GM12874 (cell line): ENCODE data around the gene FKBP1A.

Experiments used
- TF ChIP-seq, protein P1 (sequence below): IDR thresholded peaks from 2 replicates; pipeline ENCODE4 v1.5.1; 2011; ENCODE audit warnings: low read depth, mild to moderate bottlenecking, control low read depth, low read length, moderate library complexity; ENCODE audit not compliant: insufficient read depth

The FKBP1A gene

DNA sequence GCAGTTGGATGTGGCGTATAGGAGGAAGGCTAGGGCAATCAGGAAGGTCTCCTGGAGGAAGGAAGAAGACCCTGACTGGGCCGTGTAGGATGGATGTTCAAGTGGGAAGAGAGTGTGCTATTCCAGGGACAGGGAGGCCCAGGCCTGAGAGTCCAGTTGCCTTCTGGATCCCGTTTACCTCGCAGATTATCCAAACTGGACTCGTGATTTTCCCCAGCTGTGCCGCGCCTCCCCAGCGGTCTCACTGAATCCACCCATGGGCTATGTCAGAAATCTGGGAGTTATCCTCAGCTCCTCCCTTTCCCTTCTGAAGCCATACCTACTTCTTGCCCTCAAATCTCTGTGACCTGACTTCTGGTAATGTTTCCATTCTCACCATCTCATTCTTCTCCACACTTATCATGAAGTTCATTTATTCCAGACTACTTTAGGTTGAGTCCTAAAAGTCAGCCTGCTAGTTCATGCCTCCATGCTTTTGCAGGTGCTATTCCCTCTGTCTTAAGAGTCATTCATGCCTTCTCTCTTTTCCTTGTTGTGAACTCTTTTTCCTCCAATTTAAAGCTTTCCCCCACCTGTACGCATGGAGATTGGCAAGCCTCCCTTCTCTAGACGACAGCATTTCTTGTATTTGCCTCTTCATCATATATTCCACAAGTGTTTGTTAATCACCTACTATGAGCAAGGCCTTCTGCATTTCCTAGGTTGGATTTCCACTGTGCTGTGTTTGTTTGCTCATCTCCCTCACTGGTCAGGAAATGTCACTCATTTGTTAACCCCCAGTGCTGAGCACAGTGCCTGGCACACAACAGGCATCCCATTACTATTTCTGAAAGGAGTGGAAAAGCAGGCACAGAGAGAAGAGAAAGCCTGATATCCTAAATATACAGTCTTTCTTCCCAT is 66.6 kb downstream of the FKBP1A start:
- TF ChIP-seq, protein P1, sequence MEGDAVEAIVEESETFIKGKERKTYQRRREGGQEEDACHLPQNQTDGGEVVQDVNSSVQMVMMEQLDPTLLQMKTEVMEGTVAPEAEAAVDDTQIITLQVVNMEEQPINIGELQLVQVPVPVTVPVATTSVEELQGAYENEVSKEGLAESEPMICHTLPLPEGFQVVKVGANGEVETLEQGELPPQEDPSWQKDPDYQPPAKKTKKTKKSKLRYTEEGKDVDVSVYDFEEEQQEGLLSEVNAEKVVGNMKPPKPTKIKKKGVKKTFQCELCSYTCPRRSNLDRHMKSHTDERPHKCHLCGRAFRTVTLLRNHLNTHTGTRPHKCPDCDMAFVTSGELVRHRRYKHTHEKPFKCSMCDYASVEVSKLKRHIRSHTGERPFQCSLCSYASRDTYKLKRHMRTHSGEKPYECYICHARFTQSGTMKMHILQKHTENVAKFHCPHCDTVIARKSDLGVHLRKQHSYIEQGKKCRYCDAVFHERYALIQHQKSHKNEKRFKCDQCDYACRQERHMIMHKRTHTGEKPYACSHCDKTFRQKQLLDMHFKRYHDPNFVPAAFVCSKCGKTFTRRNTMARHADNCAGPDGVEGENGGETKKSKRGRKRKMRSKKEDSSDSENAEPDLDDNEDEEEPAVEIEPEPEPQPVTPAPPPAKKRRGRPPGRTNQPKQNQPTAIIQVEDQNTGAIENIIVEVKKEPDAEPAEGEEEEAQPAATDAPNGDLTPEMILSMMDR, result no peak

GRCh38 chr20:1325173-1326030 is 67.5 kb downstream of the FKBP1A start:
- TF ChIP-seq, protein P1, result no peak

GRCh38 chr20:1324598-1325172 is 68.2 kb downstream of the FKBP1A start:
- TF ChIP-seq, protein P1, result no peak

- TF ChIP-seq, protein P1, result no peak
Observed at GRCh38 chr20:1323830-1324597, 68.8 kb downstream of the FKBP1A start.

GRCh38 chr20:1323256-1323655 is 69.6 kb downstream of the FKBP1A start:
- TF ChIP-seq, protein P1, result no peak

DNA sequence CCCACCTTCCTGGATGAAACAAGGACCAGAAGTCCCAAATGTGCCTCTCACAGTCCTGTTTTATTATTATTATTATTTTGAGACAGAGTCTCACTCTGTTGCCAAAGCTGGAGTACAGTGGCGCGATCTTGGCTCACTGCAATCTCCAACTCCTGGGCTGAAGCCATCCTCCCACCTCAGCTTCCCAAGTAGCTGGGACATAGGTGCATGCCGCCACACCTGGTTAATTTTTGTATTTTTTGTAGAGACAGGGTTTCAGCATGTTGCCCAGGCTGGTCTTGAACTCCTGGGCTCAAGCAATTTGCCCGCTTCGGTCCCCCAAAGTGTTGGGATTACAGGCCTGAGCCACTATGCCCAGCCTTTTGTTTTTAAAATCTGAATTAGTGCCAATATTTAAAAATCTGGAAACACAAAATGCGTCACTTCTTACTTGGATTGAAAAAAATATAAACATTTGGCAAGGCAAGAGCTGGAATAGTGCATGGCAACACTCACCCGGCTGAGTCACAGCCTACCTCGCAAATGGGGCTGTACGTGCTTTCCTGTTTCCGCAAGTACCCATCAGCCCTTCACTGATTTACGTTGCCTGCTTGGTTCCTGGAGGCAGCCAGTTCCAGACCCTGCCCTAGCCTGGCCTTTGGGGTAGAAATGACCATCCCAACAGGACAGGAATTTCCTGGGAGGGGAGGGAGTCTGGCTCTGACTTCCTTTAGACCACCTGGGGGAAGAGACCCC is 70.2 kb downstream of the FKBP1A start:
- TF ChIP-seq, protein P1, result no peak
